HL-60 (cell line): Measurements from ENCODE around the gene FRG2.
"Not testable (repeated sequence)": the region's sequence is repeated elsewhere in the genome, so short reads cannot be mapped to it uniquely, and the experiment has no call there.

Experiments used
- GABPA ChIP-seq: IDR thresholded peaks from 2 replicates; pipeline ENCODE4 v1.6.1; 2012; ENCODE audit warnings: low read depth
- TF ChIP-seq, protein P1 (sequence below): IDR thresholded peaks from one replicate; pipeline ENCODE4 v1.5.1; 2011; ENCODE audit warnings: low read length, control low read depth, inconsistent platforms; ENCODE audit not compliant: insufficient read depth

DNA sequence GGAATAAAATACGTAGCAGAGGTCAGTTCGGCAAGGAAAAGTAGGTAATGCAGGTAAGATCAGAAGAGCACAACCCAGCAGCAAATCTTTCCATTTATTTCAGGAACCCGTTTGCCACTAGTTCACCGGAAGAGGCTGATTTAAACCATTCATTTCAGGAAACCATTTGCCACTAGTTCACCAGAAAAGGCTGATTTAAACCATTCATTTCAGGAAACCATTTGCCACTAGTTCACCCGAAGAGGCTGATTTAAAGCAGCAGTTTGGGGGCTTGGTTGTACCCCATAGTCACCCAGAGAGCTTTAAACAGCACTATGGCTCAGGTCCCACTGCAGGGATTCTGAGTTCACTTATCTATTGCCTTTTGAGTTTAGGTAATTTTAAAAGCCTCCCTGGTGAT lies 4.2 kb upstream of the FRG2 start:
- TF ChIP-seq, protein P1, sequence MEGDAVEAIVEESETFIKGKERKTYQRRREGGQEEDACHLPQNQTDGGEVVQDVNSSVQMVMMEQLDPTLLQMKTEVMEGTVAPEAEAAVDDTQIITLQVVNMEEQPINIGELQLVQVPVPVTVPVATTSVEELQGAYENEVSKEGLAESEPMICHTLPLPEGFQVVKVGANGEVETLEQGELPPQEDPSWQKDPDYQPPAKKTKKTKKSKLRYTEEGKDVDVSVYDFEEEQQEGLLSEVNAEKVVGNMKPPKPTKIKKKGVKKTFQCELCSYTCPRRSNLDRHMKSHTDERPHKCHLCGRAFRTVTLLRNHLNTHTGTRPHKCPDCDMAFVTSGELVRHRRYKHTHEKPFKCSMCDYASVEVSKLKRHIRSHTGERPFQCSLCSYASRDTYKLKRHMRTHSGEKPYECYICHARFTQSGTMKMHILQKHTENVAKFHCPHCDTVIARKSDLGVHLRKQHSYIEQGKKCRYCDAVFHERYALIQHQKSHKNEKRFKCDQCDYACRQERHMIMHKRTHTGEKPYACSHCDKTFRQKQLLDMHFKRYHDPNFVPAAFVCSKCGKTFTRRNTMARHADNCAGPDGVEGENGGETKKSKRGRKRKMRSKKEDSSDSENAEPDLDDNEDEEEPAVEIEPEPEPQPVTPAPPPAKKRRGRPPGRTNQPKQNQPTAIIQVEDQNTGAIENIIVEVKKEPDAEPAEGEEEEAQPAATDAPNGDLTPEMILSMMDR, result not testable (repeated sequence)
- TF ChIP-seq GABPA, result not testable (repeated sequence)
